IPS DF 6.9 (cell line): Measurements from ENCODE around the gene TNMD.

Experiments
- DNase-seq: peaks from one replicate; pipeline ENCODE4 v3.0.0-alpha.2; 2013; ENCODE audit warnings: low read depth, low spot score
- H3K27ac ChIP-seq: one replicate; pipeline ENCODE4 v1.5.1; 2013; ENCODE audit warnings: low read length, control low read depth
- H3K27me3 ChIP-seq: 2 replicates; pipeline ENCODE4 v1.6.1; 2013; ENCODE audit warnings: mild to moderate bottlenecking, low read length; ENCODE audit not compliant: control insufficient read depth, insufficient read depth
- H3K36me3 ChIP-seq: 2 replicates; pipeline ENCODE4 v1.6.1; 2013; ENCODE audit warnings: low read length; ENCODE audit not compliant: control insufficient read depth, insufficient read depth
- H3K4me1 ChIP-seq: 2 replicates; pipeline ENCODE4 v1.6.1; 2013; ENCODE audit warnings: low read length; ENCODE audit not compliant: control insufficient read depth, insufficient read depth
- H3K4me3 ChIP-seq: 2 replicates; pipeline ENCODE4 v1.5.1; 2013; ENCODE audit warnings: mild to moderate bottlenecking, low read length
- H3K9me3 ChIP-seq: 2 replicates; pipeline ENCODE4 v1.6.1; 2013; ENCODE audit warnings: low read length, inconsistent platforms; ENCODE audit not compliant: control insufficient read depth, insufficient read depth
- WGBS: extraction: QIAGEN DNeasy Blood & Tissue Kit; methylation state at CpG from one replicate; pipeline ENCODE4 v1.1.7; 2013; ENCODE audit warnings: mixed read lengths, missing lambda C conversion rate; ENCODE audit not compliant: insufficient read length, insufficient coverage; 5-methylcytosine and 5-hydroxymethylcytosine counted together

The TNMD gene

GRCh38 chrX:100606753-100607152 is 22.0 kb downstream of the TNMD start:
- no peak overlapping the region for H3K27ac ChIP-seq
- H3K27me3 ChIP-seq = no peaks in the 10 kb centered on the region
- WGBS = no CpG with 5 or more reads among the region's 1 CpG
- no peak overlapping the region for H3K4me3 ChIP-seq
- H3K4me1 ChIP-seq = no peaks in the 10 kb centered on the region
- no peak for DNase-seq
- H3K9me3 ChIP-seq = no peaks in the 10 kb centered on the region
- no peaks in the 10 kb centered on the region for H3K36me3 ChIP-seq

DNA sequence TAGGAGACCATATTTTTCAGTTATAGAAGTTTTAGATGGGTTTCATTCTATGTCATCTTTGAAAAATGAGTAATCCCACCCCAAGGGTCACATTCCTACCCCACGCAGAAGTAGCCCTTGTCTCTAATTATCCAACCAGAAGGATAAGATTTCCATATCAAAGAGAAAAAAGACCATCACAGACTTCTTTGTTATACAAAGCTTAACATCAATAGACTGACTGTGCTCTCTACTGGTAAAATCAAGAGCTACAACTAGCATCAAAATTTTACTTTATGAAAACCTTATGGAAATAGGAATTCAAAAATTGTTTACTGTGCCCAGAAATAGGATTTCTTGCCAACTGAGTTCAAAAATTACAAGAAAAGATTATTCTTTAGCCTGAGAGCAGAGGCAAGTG is 24.9 kb downstream of the TNMD start:
- no peak overlapping the region for H3K27ac ChIP-seq
- no CpG with 5 or more reads among the region's 1 CpG for WGBS
- DNase-seq = no peak
- H3K27me3 ChIP-seq = no peaks in the 10 kb centered on the region
- H3K36me3 ChIP-seq = no peaks in the 10 kb centered on the region
- H3K4me3 ChIP-seq = no peak overlapping the region
- no peaks in the 10 kb centered on the region for H3K9me3 ChIP-seq
- H3K4me1 ChIP-seq = no peaks in the 10 kb centered on the region

GRCh38 chrX:100611951-100612350 is 27.2 kb downstream of the TNMD start:
- Histone ChIP-seq H3K27ac (no peak overlapping the region), H3K4me3 (no peak overlapping the region), H3K27me3 (no peaks in the 10 kb centered on the region), H3K36me3 (no peaks in the 10 kb centered on the region), H3K9me3 (no peaks in the 10 kb centered on the region), H3K4me1 (no peaks in the 10 kb centered on the region)
- no peak for DNase-seq
- no CpG with 5 or more reads among the region's 5 CpGs for WGBS

GRCh38 chrX:100615005-100615404 is 30.3 kb downstream of the TNMD start:
- WGBS = no CpG with 5 or more reads among the region's 3 CpGs
- no peak for DNase-seq
- Histone ChIP-seq H3K4me1 (no peaks in the 10 kb centered on the region), H3K4me3 (no peak overlapping the region), H3K27ac (no peak overlapping the region), H3K36me3 (no peaks in the 10 kb centered on the region), H3K27me3 (no peaks in the 10 kb centered on the region), H3K9me3 (no peaks in the 10 kb centered on the region)

DNA sequence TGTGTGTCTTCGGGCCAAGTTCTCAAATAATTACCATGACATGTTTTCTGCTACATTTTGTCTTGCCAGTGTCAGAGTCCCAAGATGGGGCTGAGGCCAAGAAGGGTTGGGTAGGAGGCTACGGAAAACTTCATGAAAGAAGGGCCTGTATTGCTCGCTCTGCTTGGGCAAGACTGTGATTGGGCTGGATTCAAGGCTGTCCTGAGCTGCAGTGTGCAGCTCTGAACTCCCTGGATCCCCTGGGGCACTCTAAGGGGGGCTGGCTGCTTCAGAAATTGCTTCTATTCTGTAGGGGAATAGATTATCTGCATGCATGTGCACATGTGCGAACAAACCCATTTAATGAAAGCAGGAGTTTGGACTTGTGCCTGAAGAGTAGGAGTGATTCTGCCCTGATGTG is 38.3 kb downstream of the TNMD start:
- Histone ChIP-seq H3K36me3 (no peaks in the 10 kb centered on the region), H3K27ac (no peak overlapping the region), H3K4me3 (no peak overlapping the region), H3K4me1 (no peaks in the 10 kb centered on the region), H3K27me3 (no peaks in the 10 kb centered on the region), H3K9me3 (no peaks in the 10 kb centered on the region)
- WGBS = no CpG with 5 or more reads among the region's 4 CpGs
- no peak for DNase-seq

- WGBS = no CpG with 5 or more reads among the region's 5 CpGs
- Histone ChIP-seq H3K4me1 (no peaks in the 10 kb centered on the region), H3K9me3 (no peaks in the 10 kb centered on the region), H3K36me3 (no peaks in the 10 kb centered on the region; the same call in 1 of the 2 replicates), H3K27me3 (no peaks in the 10 kb centered on the region), H3K27ac (no peak overlapping the region), H3K4me3 (no peak overlapping the region)
- no peak for DNase-seq
These were observed 41.3 kb downstream of the TNMD start for GRCh38 chrX:100625985-100626491.

DNA sequence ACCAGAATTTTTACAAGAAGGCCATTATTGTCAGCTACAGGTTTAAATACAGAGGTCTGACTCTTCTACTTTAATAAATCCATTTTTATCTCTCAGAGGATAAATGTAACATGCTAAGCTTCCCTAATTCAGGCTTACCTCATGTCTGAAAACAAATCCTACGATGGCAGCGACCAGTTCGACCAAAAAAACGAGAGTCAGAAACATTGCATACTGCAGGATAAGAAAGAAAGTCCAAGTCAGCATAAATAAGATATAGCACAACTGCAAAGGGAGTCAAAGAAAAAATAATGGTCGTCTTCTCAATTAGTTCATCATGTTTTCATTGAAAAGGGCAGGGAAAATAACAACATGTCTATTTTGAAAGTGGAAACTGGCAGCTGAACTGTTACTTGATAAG is 50.3 kb downstream of the TNMD start:
- Histone ChIP-seq H3K9me3 (no peaks in the 10 kb centered on the region), H3K36me3 (no peaks in the 10 kb centered on the region; the same call in 1 of the 2 replicates), H3K4me3 (no peak overlapping the region), H3K27ac (no peak overlapping the region), H3K27me3 (no peaks in the 10 kb centered on the region), H3K4me1 (no peaks in the 10 kb centered on the region; the same call in 1 of the 2 replicates)
- DNase-seq = no peak
- no CpG with 5 or more reads among the region's 5 CpGs for WGBS

DNA sequence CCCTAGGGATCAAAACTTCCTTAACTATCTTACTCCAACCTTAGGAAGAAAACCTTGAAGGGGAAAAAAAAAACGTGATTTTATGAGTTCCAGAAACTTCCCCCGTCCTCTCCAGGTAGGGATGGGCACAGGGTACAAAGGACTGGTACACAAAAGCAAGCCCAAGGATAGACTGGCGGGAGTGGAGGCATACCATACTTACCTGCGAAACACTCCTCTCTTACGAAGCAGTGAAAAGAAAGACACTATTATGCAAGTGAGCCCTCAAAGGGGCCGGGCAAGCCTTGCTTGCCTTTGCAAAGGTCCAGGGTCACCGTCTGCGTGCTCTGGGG is 51.2 kb downstream of the TNMD start:
- peak overlapping the region; percentile 52; the same call in 1 of the 2 replicates for H3K4me3 ChIP-seq
- no peaks in the 10 kb centered on the region; the same call in 1 of the 2 replicates for H3K36me3 ChIP-seq
- DNase-seq = no peak
- no peak overlapping the region for H3K27ac ChIP-seq
- H3K27me3 ChIP-seq = no peaks in the 10 kb centered on the region
- no peaks in the 10 kb centered on the region for H3K9me3 ChIP-seq
- WGBS = no CpG with 5 or more reads among the region's 8 CpGs
- no peaks in the 10 kb centered on the region; the same call in 1 of the 2 replicates for H3K4me1 ChIP-seq

DNA sequence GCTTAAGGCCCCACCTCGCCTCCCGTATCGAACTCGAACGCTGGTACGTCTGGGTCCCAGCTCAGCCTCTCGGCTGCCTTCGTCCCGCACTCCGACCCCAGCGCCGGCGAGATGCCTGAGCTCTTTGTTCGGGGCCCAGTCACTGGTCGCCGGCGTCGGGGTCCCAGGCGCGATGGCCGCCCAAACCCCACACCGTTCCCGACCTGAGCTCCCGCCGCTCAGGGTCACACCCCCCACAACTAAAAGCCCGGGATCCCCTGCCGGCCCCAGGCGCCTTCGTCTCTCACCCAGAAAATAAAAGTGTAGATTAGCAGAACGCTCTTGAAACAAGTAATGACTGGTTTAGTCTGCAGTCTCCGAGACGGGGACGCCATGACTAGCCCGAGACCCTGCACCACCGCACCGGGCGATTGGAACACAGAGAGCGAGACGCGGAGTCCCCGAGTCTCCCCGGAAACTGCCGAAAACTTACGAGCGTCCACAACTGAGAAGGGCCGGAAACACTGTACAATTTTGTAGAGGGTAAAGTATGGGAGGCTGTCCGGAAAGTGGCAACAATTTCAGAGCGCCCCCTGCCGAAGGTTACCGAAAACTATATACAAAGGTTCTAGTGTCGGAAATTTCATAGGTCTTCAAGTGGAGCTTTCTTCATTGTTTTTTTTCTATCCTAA is 51.7 kb downstream of the TNMD start, which contains the start of gene TSPAN6:
TSS of gene TSPAN6 (minus strand) at position 486 of the 671 bp plus-strand sequence. CDS start at position 374, 112 bp downstream.
- Histone ChIP-seq H3K36me3 (no peaks in the 10 kb centered on the region; the same call in 1 of the 2 replicates), H3K4me3 (peak within 1 kb of the TSS; percentile 52), H3K27ac (no peak within 1 kb of the TSS), H3K27me3 (no peaks in the 10 kb centered on the region), H3K9me3 (no peaks in the 10 kb centered on the region), H3K4me1 (no peaks in the 10 kb centered on the region; the same call in 1 of the 2 replicates)
- DNase-seq = no peak
- WGBS = no CpG with 5 or more reads among the region's 51 CpGs

DNA sequence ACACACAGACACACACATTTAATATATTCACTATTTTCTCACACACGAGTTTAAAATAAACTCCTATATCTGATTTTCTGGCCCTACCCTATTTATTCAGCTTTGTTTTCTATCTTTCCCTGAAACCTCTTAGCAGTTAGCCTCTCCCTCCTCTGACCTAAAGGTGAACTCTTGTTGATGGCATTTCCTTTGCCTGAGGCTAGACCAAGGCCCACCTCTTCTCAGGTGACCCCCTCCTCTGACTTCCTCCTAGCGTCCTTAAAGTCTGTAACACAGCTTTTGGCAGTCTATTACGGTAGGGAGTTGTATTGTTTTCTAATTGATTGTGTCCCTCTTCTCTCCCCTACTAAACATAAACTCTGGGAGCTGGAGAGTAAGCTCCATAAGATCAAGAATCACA is 57.6 kb downstream of the TNMD start:
- no peak for DNase-seq

DNA sequence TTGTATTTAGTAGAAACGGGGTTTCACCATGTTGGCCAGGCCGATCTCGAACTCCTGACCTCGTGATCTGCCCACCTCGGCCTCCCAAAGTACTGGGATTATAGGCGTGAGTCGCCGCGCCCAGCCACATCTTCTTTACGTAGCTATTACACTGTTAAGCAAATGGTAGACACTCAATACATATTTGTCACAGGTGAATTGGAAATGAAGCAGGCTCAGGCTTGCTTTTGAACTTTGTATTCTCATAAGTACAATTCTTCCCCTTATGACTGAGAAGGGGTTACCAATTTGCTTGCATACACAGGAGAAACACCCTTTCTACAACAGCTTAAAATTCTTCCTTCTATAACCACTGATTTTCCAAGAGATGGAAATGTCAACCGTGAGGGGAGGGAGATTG is 58.5 kb downstream of the TNMD start:
- Histone ChIP-seq H3K4me1 (peaks cover 1% of the 10 kb centered on the region; the same call in 1 of the 2 replicates), H3K4me3 (no peak overlapping the region), H3K9me3 (no peaks in the 10 kb centered on the region), H3K27ac (no peak overlapping the region), H3K36me3 (no peaks in the 10 kb centered on the region), H3K27me3 (no peaks in the 10 kb centered on the region)
- DNase-seq = no peak
- WGBS = no CpG with 5 or more reads among the region's 11 CpGs

More for the DNA sequence above, 57.6 kb downstream of the TNMD start:
- Histone ChIP-seq H3K4me3 (no peak overlapping the region), H3K36me3 (no peaks in the 10 kb centered on the region), H3K9me3 (no peaks in the 10 kb centered on the region), H3K4me1 (no peaks in the 10 kb centered on the region; the same call in 1 of the 2 replicates), H3K27ac (no peak overlapping the region), H3K27me3 (no peaks in the 10 kb centered on the region)
- WGBS = 100% methylated on average over 1 of the region's 3 CpGs
